Caco-2 (cell line): ENCODE measurements around the gene PLEKHA6. TPM values are rescaled to one million over a fixed set of nuclear protein-coding genes. Genes with fewer than 3 reads are reported as not detected.

Source experiments
- BruUV-seq: library from RNA; stranded (reverse); fragments of 400-500 nt; replicated peaks from 2 replicates; lab custom pipeline; 2021; lab: Mats Ljungman, UMichigan
- CTCF ChIA-PET: fragments of 300-600 bp; sonication (Branson Sonifier 250); formaldehyde crosslinking; loops from one replicate; lab custom pipeline; 2022; ENCODE audit warnings: antibody characterized with exemption; lab: Charles Lee
- POLR2A ChIA-PET: fragments of 300-600 bp; sonication (Branson Sonifier 250); formaldehyde crosslinking; loops from one replicate; lab custom pipeline; 2022; ENCODE audit warnings: antibody characterized with exemption; lab: Charles Lee
- DNase-seq, 2 experiments: peaks; one replicate each; pipeline versions ENCODE4 v3.0.0 to v3.0.0-alpha.2; 2020 to 2022
- H3K27me3 ChIP-seq: replicated peaks from 2 replicates; pipeline ENCODE4 v1.6.0; 2011; ENCODE audit warnings: low read length; ENCODE audit not compliant: control insufficient read depth, insufficient read depth
- H3K36me3 ChIP-seq: 2 replicates; pipeline ENCODE4 v1.5.1; 2011; ENCODE audit warnings: low read length; ENCODE audit not compliant: control insufficient read depth, insufficient read depth
- H3K4me1 ChIP-seq: fragments of 250-450 bp; sonication (Bioruptor Pico); 2 replicates; pipeline ENCODE4 v1.5.1; 2020; ENCODE audit warnings: mild to moderate bottlenecking
- H3K4me3 ChIP-seq: 2 replicates; pipeline ENCODE4 v1.5.1; 2011; ENCODE audit warnings: low read depth, mild to moderate bottlenecking, control low read depth, low read length
- H3K9me3 ChIP-seq: fragments of 250-450 bp; sonication (Bioruptor Pico); 2 replicates; pipeline ENCODE4 v1.5.1; 2020; ENCODE audit warnings: mild to moderate bottlenecking, moderate library complexity
- H3K27ac Mint-ChIP-seq: one replicate; pipeline ENCODE4 v1.8.0; 2022; ENCODE audit warnings: mixed read lengths; ENCODE audit not compliant: unreplicated experiment
- H3K27me3 Mint-ChIP-seq: one replicate; pipeline ENCODE4 v1.8.0; 2022; ENCODE audit warnings: mixed read lengths; ENCODE audit not compliant: insufficient read depth, unreplicated experiment
- H3K36me3 Mint-ChIP-seq: one replicate; pipeline ENCODE4 v1.8.0; 2022; ENCODE audit warnings: mild to moderate bottlenecking, mixed read lengths; ENCODE audit not compliant: insufficient read depth, unreplicated experiment
- H3K4me1 Mint-ChIP-seq: one replicate; pipeline ENCODE4 v1.8.0; 2022; ENCODE audit warnings: low read depth, mixed read lengths; ENCODE audit not compliant: unreplicated experiment
- H3K4me3 Mint-ChIP-seq: one replicate; pipeline ENCODE4 v1.8.0; 2022; ENCODE audit warnings: mild to moderate bottlenecking, moderate library complexity, mixed read lengths; ENCODE audit not compliant: unreplicated experiment
- H3K9me3 Mint-ChIP-seq: one replicate; pipeline ENCODE4 v1.8.0; 2022; ENCODE audit warnings: mixed read lengths; ENCODE audit not compliant: unreplicated experiment
- CTCF ChIP-seq, 2 experiments: fragments of 200-600 bp in 1 of 2; IDR thresholded peaks; 1 replicate in 1 of 2; 2 replicates in 1 of 2; pipeline versions ENCODE4 v1.5.1 to v1.8.0; 2011 to 2022; ENCODE audit warnings: antibody characterized with exemption in 1 of 2, control low read depth in 1 of 2, inconsistent platforms in 1 of 2, low read depth in 1 of 2, low read length in 1 of 2, mild to moderate bottlenecking in 1 of 2, moderate library complexity in 1 of 2; ENCODE audit not compliant: insufficient read depth in 1 of 2, severe bottlenecking in 1 of 2, unreplicated experiment in 1 of 2
- intact Hi-C: fragments of 100-400 bp; cut with micrococcal nuclease; formaldehyde crosslinking; loops from one replicate; pipeline ENCODE4 v1.10.0; 2022; ENCODE audit not compliant: unreplicated experiment
- total RNA-seq: library from RNA; stranded (reverse); gene quantifications from 2 replicates; pipeline ENCODE4 v1.2.3, GENCODE V29; 2022

The PLEKHA6 gene
- total RNA-seq, 1 experiment from 2014 or later: 18.8 TPM

DNA sequence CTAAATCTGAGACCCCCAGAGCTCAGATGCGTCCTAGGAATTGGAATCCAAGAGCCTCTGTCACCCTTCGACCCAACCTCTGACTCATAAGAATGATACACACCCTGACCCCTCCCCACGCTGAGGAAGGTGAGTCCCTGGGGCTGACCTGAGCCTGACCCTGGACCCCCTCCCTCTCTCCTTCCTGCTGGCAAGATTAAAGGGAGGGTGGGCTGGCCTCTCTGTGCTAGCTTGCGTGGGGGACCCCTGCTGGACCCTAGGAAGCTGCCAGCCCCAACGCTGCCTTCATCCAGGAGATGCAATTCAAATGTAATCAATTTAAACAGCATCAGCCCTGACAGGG is 627 bp downstream of the PLEKHA6 start:
- Mint-ChIP-seq H3K27ac (no peak overlapping the region), H3K9me3 (no peaks in the 10 kb centered on the region), H3K27me3 (no peaks in the 10 kb centered on the region), H3K36me3 (no peaks in the 10 kb centered on the region), H3K4me3 (no peak overlapping the region), H3K4me1 (peaks cover 15% of the 10 kb centered on the region)
- H3K9me3 ChIP-seq: no peaks in the 10 kb centered on the region
- H3K4me1 ChIP-seq: peaks cover 50% of the 10 kb centered on the region
- BruUV-seq: no TSS peak
- H3K4me3 ChIP-seq: no peak overlapping the region
- ChIA-PET CTCF (interaction anchor here (0.9 to 2.7 kb wide), 4 partner anchors 18 to 197 kb away, joined by 4 to 9 read pairs (median 8); partner anchors contain the start of gene GOLT1A), POLR2A (no interaction called here)
- no peaks in the 10 kb centered on the region for H3K27me3 ChIP-seq
- intact Hi-C loops: no loop called here
- no peak for DNase-seq
- peak in 1 of 2 experiments; percentile 9 for TF ChIP-seq CTCF (IDR thresholded peaks at IDR 0.05; ENCODE audit: insufficient read depth in 1 of 2, low read depth in 1 of 2, low read length in 1 of 2, severe bottlenecking in 1 of 2, unreplicated experiment in 1 of 2)
- no peaks in the 10 kb centered on the region for H3K36me3 ChIP-seq

- BruUV-seq: no TSS peak
- intact Hi-C loops: no loop called here
Measured at GRCh38 chr1:204358605-204359004, 1.1 kb downstream of the PLEKHA6 start.

GRCh38 chr1:204357551-204358490 is 1.9 kb downstream of the PLEKHA6 start:
- H3K27me3 Mint-ChIP-seq: no peaks in the 10 kb centered on the region
- DNase-seq: no peak
- intact Hi-C loops: no loop called here
- no peaks in the 10 kb centered on the region for H3K36me3 Mint-ChIP-seq
- Histone ChIP-seq H3K9me3 (no peaks in the 10 kb centered on the region), H3K36me3 (no peaks in the 10 kb centered on the region), H3K4me1 (peaks cover 39% of the 10 kb centered on the region), H3K4me3 (no peak overlapping the region), H3K27me3 (no peaks in the 10 kb centered on the region)
- peaks cover 8% of the 10 kb centered on the region for H3K4me1 Mint-ChIP-seq
- no peak overlapping the region for H3K27ac Mint-ChIP-seq
- no peak for TF ChIP-seq CTCF (IDR thresholded peaks at IDR 0.05; ENCODE audit: insufficient read depth in 1 of 2, low read depth in 1 of 2, low read length in 1 of 2, severe bottlenecking in 1 of 2, unreplicated experiment in 1 of 2)
- CTCF ChIA-PET: no interaction called here
- H3K4me3 Mint-ChIP-seq: no peak overlapping the region
- H3K9me3 Mint-ChIP-seq: no peaks in the 10 kb centered on the region
- POLR2A ChIA-PET: no interaction called here
- no TSS peak for BruUV-seq

More at GRCh38 chr1:204358605-204359004, 1.1 kb downstream of the PLEKHA6 start:
- Mint-ChIP-seq H3K27ac (no peak overlapping the region), H3K36me3 (no peaks in the 10 kb centered on the region), H3K4me1 (peaks cover 10% of the 10 kb centered on the region), H3K4me3 (no peak overlapping the region), H3K27me3 (no peaks in the 10 kb centered on the region), H3K9me3 (no peaks in the 10 kb centered on the region)
- Histone ChIP-seq H3K4me1 (peaks cover 46% of the 10 kb centered on the region), H3K9me3 (no peaks in the 10 kb centered on the region), H3K4me3 (no peak overlapping the region), H3K36me3 (no peaks in the 10 kb centered on the region), H3K27me3 (no peaks in the 10 kb centered on the region)
- ChIA-PET CTCF (interaction anchor here (0.9 to 2.3 kb wide), 2 partner anchors 17 to 100 kb away, joined by 4 to 9 read pairs; no protein-coding TSS in a partner anchor), POLR2A (no interaction called here)
- DNase-seq: no peak
- TF ChIP-seq CTCF (IDR thresholded peaks at IDR 0.05; ENCODE audit: insufficient read depth in 1 of 2, low read depth in 1 of 2, low read length in 1 of 2, severe bottlenecking in 1 of 2, unreplicated experiment in 1 of 2): no peak
